Endothelial cell of umbilical vein (primary cell): ENCODE measurements around the gene HCN1. TPM values are rescaled to one million over a fixed set of nuclear protein-coding genes. Genes with fewer than 3 reads are reported as not detected.

ENCODE experiments used
- BruUV-seq: library from RNA; stranded (reverse); fragments of 400-500 nt; replicated peaks from 2 replicates; lab custom pipeline; 2021; lab: Mats Ljungman, UMichigan
- CTCF ChIA-PET: fragments of 300-600, 350-600 bp; sonication (Branson Sonifier 250); formaldehyde crosslinking; loops from one replicate; lab custom pipeline; 2021; ENCODE audit warnings: antibody characterized with exemption, inconsistent platforms; lab: Charles Lee
- POLR2A ChIA-PET: fragments of 300-600, 350-600 bp; sonication (Branson Sonifier 250); formaldehyde crosslinking; loops from one replicate; lab custom pipeline; 2021; ENCODE audit warnings: antibody characterized with exemption, inconsistent platforms; lab: Charles Lee
- DNase-seq: peaks from one replicate; pipeline ENCODE4 v3.0.0-alpha.2; 2011; ENCODE audit warnings: low read depth, low spot score
- FAIRE-seq: peaks from 2 replicates; lab custom pipeline; 2011; peaks lifted over from hg19 to GRCh38; lab: Jason Lieb, UNC
- H2AFZ ChIP-seq: 2 replicates; pipeline ENCODE4 v1.6.0; 2012; ENCODE audit warnings: low read depth, low read length, control low read depth, inconsistent platforms
- H3K27ac ChIP-seq: 2 replicates; pipeline ENCODE4 v1.5.1; 2011; ENCODE audit warnings: low read depth, mild to moderate bottlenecking, control low read depth, low read length, moderate library complexity; ENCODE audit not compliant: insufficient read depth
- H3K27me3 ChIP-seq, 2 experiments: 2 replicates each; pipeline versions ENCODE4 v1.6.0 to v1.6.1; 2011; ENCODE audit warnings: low read length in 2 of 2, mixed read lengths in 1 of 2; ENCODE audit not compliant: control insufficient read depth in 2 of 2, insufficient read depth in 2 of 2
- H3K36me3 ChIP-seq, 2 experiments: 2 replicates in 1 of 2; 3 replicates in 1 of 2; pipeline ENCODE4 v1.5.1; 2011; ENCODE audit warnings: low read length in 2 of 2, mild to moderate bottlenecking in 1 of 2, moderate library complexity in 1 of 2; ENCODE audit not compliant: control insufficient read depth in 2 of 2, insufficient read depth in 2 of 2; ENCODE audit errors: extremely low read depth in 1 of 2
- H3K4me1 ChIP-seq: 3 replicates; pipeline ENCODE4 v1.5.1; 2011; ENCODE audit warnings: mild to moderate bottlenecking, low read length; ENCODE audit not compliant: control insufficient read depth, insufficient read depth; ENCODE audit errors: extremely low read depth
- H3K4me2 ChIP-seq: 2 replicates; pipeline ENCODE4 v1.6.1; 2011; ENCODE audit warnings: low read length, control low read depth, mixed read lengths; ENCODE audit not compliant: insufficient read depth
- H3K4me3 ChIP-seq, 3 experiments: fragments of 200-600 bp in 1 of 3; sonication (generic), shearing (Covaris generic) in 1 of 3; replicated peaks in 1 of 3; 2 replicates each; pipeline ENCODE4 v1.5.1; 2011 to 2016; ENCODE audit warnings: control low read depth in 3 of 3, low read length in 3 of 3, mild to moderate bottlenecking in 2 of 3, inconsistent platforms in 1 of 3, low read depth in 1 of 3, moderate library complexity in 1 of 3; ENCODE audit not compliant: insufficient read depth in 1 of 3
- H3K79me2 ChIP-seq: 2 replicates; pipeline ENCODE4 v1.6.0; 2012; ENCODE audit warnings: low read length, inconsistent platforms; ENCODE audit not compliant: control insufficient read depth, insufficient read depth
- H3K9ac ChIP-seq: replicated peaks from 2 replicates; pipeline ENCODE3; 2011; ENCODE audit warnings: low read length, control low read depth; ENCODE audit not compliant: insufficient read depth; ENCODE audit errors: extremely low read depth
- H3K9me1 ChIP-seq: replicated peaks from 3 replicates; pipeline ENCODE4 v1.6.0; 2011; ENCODE audit warnings: mild to moderate bottlenecking, low read length; ENCODE audit not compliant: control insufficient read depth, insufficient read depth; ENCODE audit errors: extremely low read depth
- H3K9me3 ChIP-seq: replicated peaks from 2 replicates; pipeline ENCODE4 v1.5.1; 2012; ENCODE audit warnings: low read length, inconsistent platforms; ENCODE audit not compliant: control insufficient read depth, insufficient read depth
- H4K20me1 ChIP-seq: replicated peaks from 2 replicates; pipeline ENCODE3; 2011; ENCODE audit warnings: mild to moderate bottlenecking, low read length; ENCODE audit not compliant: control insufficient read depth, insufficient read depth; ENCODE audit errors: extremely low read depth
- CTCF ChIP-seq, 2 donors: IDR thresholded peaks; 1 replicate in 1 of 2; 2 replicates in 1 of 2; pipeline ENCODE4 v1.5.1; 2011; ENCODE audit warnings: low read length in 2 of 2, mild to moderate bottlenecking in 2 of 2, moderate library complexity in 2 of 2, control low read depth in 1 of 2, inconsistent platforms in 1 of 2, low read depth in 1 of 2; ENCODE audit not compliant: insufficient read depth in 1 of 2; ENCODE audit errors: extremely low read depth in 1 of 2
- EZH2 ChIP-seq: IDR thresholded peaks from 2 replicates; pipeline ENCODE4 v1.6.1; 2012; ENCODE audit warnings: borderline replicate concordance, low read depth, mild to moderate bottlenecking, moderate library complexity, low read length, inconsistent platforms; ENCODE audit not compliant: severe bottlenecking
- FOS ChIP-seq: IDR thresholded peaks from 2 replicates; pipeline ENCODE4 v1.6.1; 2011; ENCODE audit warnings: mild to moderate bottlenecking, low read length, moderate library complexity, borderline replicate concordance; ENCODE audit not compliant: insufficient read depth
- GATA2 ChIP-seq: IDR thresholded peaks from 2 replicates; pipeline ENCODE4 v1.7.0; 2011; ENCODE audit warnings: low read depth, mild to moderate bottlenecking, moderate library complexity, mixed read lengths, low read length; ENCODE audit not compliant: insufficient read length, insufficient read depth
- JUN ChIP-seq: IDR thresholded peaks from 2 replicates; pipeline ENCODE4 v1.6.1; 2011; ENCODE audit warnings: borderline replicate concordance, low read depth; ENCODE audit not compliant: insufficient read length, insufficient read depth
- MAX ChIP-seq: IDR thresholded peaks from 2 replicates; pipeline ENCODE4 v1.6.1; 2011; ENCODE audit not compliant: insufficient read depth, insufficient read length
- MYC ChIP-seq: IDR thresholded peaks from one replicate; pipeline ENCODE4 v1.6.1; 2011; ENCODE audit warnings: mild to moderate bottlenecking, low read depth, low read length
- POLR2A ChIP-seq: IDR thresholded peaks from 2 replicates; pipeline ENCODE4 v1.6.1; 2012; ENCODE audit warnings: low read depth, mild to moderate bottlenecking, control low read depth, low read length
- POLR2AphosphoS5 ChIP-seq: IDR thresholded peaks from 2 replicates; pipeline ENCODE4 v1.6.1; 2012; ENCODE audit warnings: low read depth, mild to moderate bottlenecking, control low read depth, low read length, moderate library complexity; ENCODE audit not compliant: insufficient read depth
- dilution Hi-C: fragments of 300-500 bp; cut with MboI; formaldehyde crosslinking; loops from one replicate; pipeline ENCODE4 v1.15.0; 2019; ENCODE audit warnings: low sequenced_read_pairs; ENCODE audit not compliant: extremely low pct_ligation_motif_present
- intact Hi-C: fragments of 100-400 bp; cut with micrococcal nuclease; formaldehyde crosslinking; loops from one replicate; pipeline ENCODE4 v1.10.0; 2022
- polyA plus RNA-seq, 4 experiments: library from polyadenylated mRNA; depleted of rRNA in 3 of 4; stranded (reverse) in 3 of 4; unstranded in 1 of 4; fragments of >200 nt; gene quantifications; 2 replicates each; pipeline versions ENCODE4 v1.2.1 to v1.2.3, GENCODE V29; 2011 to 2012; ENCODE audit warnings: missing spikeins in 1 of 4
- total RNA-seq: library from RNA; stranded (reverse); gene quantifications from 2 replicates; pipeline ENCODE4 v1.2.3, GENCODE V29; 2021

Gene HCN1
- total and polyA plus RNA-seq, 2 donors (not counting 3 experiments of a cell fraction or from before 2014, with no cell fraction given), result not detected

- DNase-seq (no peak), FAIRE-seq (no peak)
- intact Hi-C loops, result no loop called here
- H3K9me3 ChIP-seq, result no peaks in the 10 kb centered on the region
- no peaks in the 10 kb centered on the region for H3K4me1 ChIP-seq
- H2AFZ ChIP-seq, result no peak overlapping the region
- H3K79me2 ChIP-seq, result no peaks in the 10 kb centered on the region
- no peak overlapping the region for H3K4me2 ChIP-seq
- no peaks in the 10 kb centered on the region for H3K27me3 ChIP-seq
- BruUV-seq, result no TSS peak
- H3K27ac ChIP-seq, result no peak overlapping the region
- ChIA-PET CTCF (no interaction called here), POLR2A (no interaction called here)
- H3K9me1 ChIP-seq, result no peaks in the 10 kb centered on the region
- H4K20me1 ChIP-seq, result no peaks in the 10 kb centered on the region
- no peak overlapping the region for H3K9ac ChIP-seq
- dilution Hi-C loops, result no loop called here
- TF ChIP-seq POLR2A (no peak), MAX (no peak), MYC (no peak), JUN (no peak), POLR2AphosphoS5 (no peak), EZH2 (no peak), FOS (no peak), GATA2 (no peak), CTCF (IDR thresholded peaks at IDR 0.05; ENCODE audit: extremely low read depth in 1 of 2, insufficient read depth in 1 of 2, low read depth in 1 of 2, low read length in 2 of 2) (no peak)
- H3K4me3 ChIP-seq, result no peak overlapping the region
- no peaks in the 10 kb centered on the region for H3K36me3 ChIP-seq
Observed at GRCh38 chr5:45402804-45403455, 293.2 kb downstream of the HCN1 start.
